ENCODE data around the gene GRIP1.

DNA sequence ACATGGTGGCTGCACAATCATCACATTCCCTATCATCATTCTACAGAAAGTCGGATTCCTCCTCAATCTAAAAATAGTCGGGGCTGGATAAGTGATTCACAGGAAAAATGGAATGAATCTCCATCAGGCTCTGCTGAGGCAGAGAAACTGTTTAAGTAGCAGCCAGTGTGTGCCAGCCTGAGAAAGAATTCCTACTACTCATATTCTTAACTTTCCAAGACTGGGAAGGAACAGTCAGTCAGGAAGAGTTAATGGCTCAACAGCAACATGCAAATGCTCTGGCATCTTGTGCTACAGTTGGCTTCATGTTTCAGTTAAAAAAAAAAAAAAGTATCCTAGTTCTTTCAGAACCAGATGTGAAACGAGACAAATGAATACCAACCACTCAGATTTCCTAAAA, 187.0 kb downstream of the GRIP1 start:
- TF ChIP-seq POLR2AphosphoS5 (IDR thresholded peaks at IDR 0.05), result no peak
- TF ChIP-seq, protein P1, sequence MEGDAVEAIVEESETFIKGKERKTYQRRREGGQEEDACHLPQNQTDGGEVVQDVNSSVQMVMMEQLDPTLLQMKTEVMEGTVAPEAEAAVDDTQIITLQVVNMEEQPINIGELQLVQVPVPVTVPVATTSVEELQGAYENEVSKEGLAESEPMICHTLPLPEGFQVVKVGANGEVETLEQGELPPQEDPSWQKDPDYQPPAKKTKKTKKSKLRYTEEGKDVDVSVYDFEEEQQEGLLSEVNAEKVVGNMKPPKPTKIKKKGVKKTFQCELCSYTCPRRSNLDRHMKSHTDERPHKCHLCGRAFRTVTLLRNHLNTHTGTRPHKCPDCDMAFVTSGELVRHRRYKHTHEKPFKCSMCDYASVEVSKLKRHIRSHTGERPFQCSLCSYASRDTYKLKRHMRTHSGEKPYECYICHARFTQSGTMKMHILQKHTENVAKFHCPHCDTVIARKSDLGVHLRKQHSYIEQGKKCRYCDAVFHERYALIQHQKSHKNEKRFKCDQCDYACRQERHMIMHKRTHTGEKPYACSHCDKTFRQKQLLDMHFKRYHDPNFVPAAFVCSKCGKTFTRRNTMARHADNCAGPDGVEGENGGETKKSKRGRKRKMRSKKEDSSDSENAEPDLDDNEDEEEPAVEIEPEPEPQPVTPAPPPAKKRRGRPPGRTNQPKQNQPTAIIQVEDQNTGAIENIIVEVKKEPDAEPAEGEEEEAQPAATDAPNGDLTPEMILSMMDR (IDR thresholded peaks at IDR 0.05), result no peak

All from prostate gland (tissue), 2 donors.